Neural cell (in vitro differentiated cells): ENCODE measurements around the gene SRGAP3. TPM values are rescaled to one million over a fixed set of nuclear protein-coding genes. Genes with fewer than 3 reads are reported as not detected.

Experiments
- H2AFZ ChIP-seq: fragments of 200-600, 300-800 bp; sonication (generic), shearing (Covaris generic); 2 replicates; pipeline ENCODE4 v1.6.0; 2014; ENCODE audit warnings: low read depth, mild to moderate bottlenecking, antibody characterized with exemption, low read length, moderate library complexity
- H3F3A ChIP-seq: fragments of 200-600 bp; shearing (Covaris generic); 2 replicates; pipeline ENCODE4 v1.6.1; 2016; ENCODE audit warnings: mild to moderate bottlenecking, moderate library complexity, mixed read lengths, antibody characterized with exemption, low read length; ENCODE audit not compliant: insufficient read depth, poor library complexity, severe bottlenecking
- H3K27ac ChIP-seq: fragments of 200-600, 300-800 bp; sonication (generic), shearing (Covaris generic); 2 replicates; pipeline ENCODE4 v1.5.1; 2014; ENCODE audit warnings: mild to moderate bottlenecking, low read length, moderate library complexity
- H3K27me3 ChIP-seq: fragments of 300-800, 200-600 bp; sonication (generic), shearing (Covaris generic); 2 replicates; pipeline ENCODE4 v1.6.0; 2014; ENCODE audit warnings: mild to moderate bottlenecking, low read depth, low read length, moderate library complexity; ENCODE audit not compliant: insufficient read depth
- H3K36me3 ChIP-seq: fragments of 300-800, 200-600 bp; sonication (generic), shearing (Covaris generic); 2 replicates; pipeline ENCODE4 v1.5.1; 2014; ENCODE audit warnings: mild to moderate bottlenecking, antibody characterized with exemption, low read length, moderate library complexity; ENCODE audit not compliant: insufficient read depth
- H3K4me2 ChIP-seq: fragments of 300-800, 200-600 bp; sonication (generic), shearing (Covaris generic); 2 replicates; pipeline ENCODE4 v1.6.0; 2014; ENCODE audit warnings: mild to moderate bottlenecking, low read length
- H3K4me3 ChIP-seq: fragments of 300-800, 200-600 bp; sonication (generic), shearing (Covaris generic); 2 replicates; pipeline ENCODE4 v1.5.1; 2014; ENCODE audit warnings: mild to moderate bottlenecking, low read length, moderate library complexity
- H3K79me2 ChIP-seq: fragments of 200-600 bp; shearing (Covaris generic); replicated peaks from 2 replicates; pipeline ENCODE4 v1.6.0; 2014; ENCODE audit warnings: mild to moderate bottlenecking, low read length, moderate library complexity; ENCODE audit not compliant: insufficient read depth
- H3K9ac ChIP-seq: fragments of 300-800, 200-600 bp; sonication (generic), shearing (Covaris generic); 2 replicates; pipeline ENCODE4 v1.6.1; 2016; ENCODE audit warnings: mild to moderate bottlenecking, low read length, mixed read lengths
- H3K9me2 ChIP-seq: fragments of 200-600 bp; shearing (Covaris generic); 2 replicates; pipeline ENCODE4 v1.6.1; 2016; ENCODE audit warnings: mild to moderate bottlenecking, low read length, mixed read lengths; ENCODE audit not compliant: insufficient read depth
- H3K9me3 ChIP-seq: fragments of 200-600, 300-800 bp; sonication (generic), shearing (Covaris generic); 2 replicates; pipeline ENCODE4 v1.6.1; 2016; ENCODE audit warnings: mild to moderate bottlenecking, mixed run types, low read length, moderate library complexity, mixed read lengths
- H4K20me1 ChIP-seq: fragments of 200-600 bp; shearing (Covaris generic); 2 replicates; pipeline ENCODE4 v1.6.1; 2016; ENCODE audit warnings: mild to moderate bottlenecking, mixed run types; ENCODE audit not compliant: insufficient read depth
- CTCF ChIP-seq: fragments of 450-650 bp; IDR thresholded peaks from 2 replicates; pipeline ENCODE4 v1.5.1; 2014; ENCODE audit warnings: antibody characterized with exemption, mild to moderate bottlenecking, moderate library complexity; ENCODE audit not compliant: poor library complexity, severe bottlenecking
- EP300 ChIP-seq: fragments of 450-650 bp; conservative IDR thresholded peaks from 2 replicates; pipeline ENCODE4 v1.6.1; 2014; ENCODE audit warnings: antibody characterized with exemption, mild to moderate bottlenecking, moderate library complexity; ENCODE audit not compliant: poor library complexity, severe bottlenecking
- EZH2 ChIP-seq: fragments of 200-600, 300-800 bp; shearing (Covaris generic), sonication (generic); IDR thresholded peaks from 2 replicates; pipeline ENCODE4 v1.6.1; 2014; ENCODE audit warnings: antibody characterized with exemption, low read length, borderline replicate concordance, mild to moderate bottlenecking; ENCODE audit not compliant: insufficient read depth, poor library complexity, severe bottlenecking
- MXI1 ChIP-seq: fragments of 450-650 bp; conservative IDR thresholded peaks from 2 replicates; pipeline ENCODE4 v1.6.1; 2014; ENCODE audit warnings: antibody characterized with exemption, mild to moderate bottlenecking; ENCODE audit not compliant: poor library complexity, severe bottlenecking
- POLR2AphosphoS5 ChIP-seq: IDR thresholded peaks from 2 replicates; pipeline ENCODE4 v1.6.1; 2012
- RAD21 ChIP-seq: fragments of 450-650 bp; conservative IDR thresholded peaks from 2 replicates; pipeline ENCODE4 v1.6.1; 2014; ENCODE audit warnings: antibody characterized with exemption, mild to moderate bottlenecking, moderate library complexity
- SMC3 ChIP-seq: fragments of 450-650 bp; conservative IDR thresholded peaks from 2 replicates; pipeline ENCODE4 v1.6.1; 2014; ENCODE audit warnings: antibody characterized with exemption, mild to moderate bottlenecking, moderate library complexity; ENCODE audit not compliant: poor library complexity
- TAF1 ChIP-seq: IDR thresholded peaks from 2 replicates; pipeline ENCODE4 v1.6.1; 2012; ENCODE audit warnings: low read depth
- polyA plus RNA-seq: library from polyadenylated mRNA; depleted of rRNA; stranded (reverse); fragments of >200 nt; gene quantifications from 2 replicates; pipeline ENCODE4 v1.2.3, GENCODE V29; 2014
- TF ChIP-seq, protein P1 (sequence below): IDR thresholded peaks from 2 replicates; pipeline ENCODE4 v1.6.1; 2012; ENCODE audit warnings: borderline replicate concordance

SRGAP3 gene
- polyA plus RNA-seq, 1 donor from 2014 or later: 31.5 TPM

GRCh38 chr3:9081184-9081818 lies 168.1 kb downstream of the SRGAP3 start:
- Histone ChIP-seq H3K4me2 (no peak overlapping the region), H3F3A (no peaks in the 10 kb centered on the region), H3K4me3 (no peak overlapping the region), H3K9me3 (no peaks in the 10 kb centered on the region), H3K79me2 (peaks cover 5% of the 10 kb centered on the region), H4K20me1 (no peaks in the 10 kb centered on the region), H3K9ac (no peak overlapping the region), H3K27ac (no peak overlapping the region), H3K9me2 (no peaks in the 10 kb centered on the region), H2AFZ (no peak overlapping the region), H3K36me3 (no peaks in the 10 kb centered on the region), H3K27me3 (no peaks in the 10 kb centered on the region)
- TF ChIP-seq RAD21 (no peak), SMC3 (no peak), POLR2AphosphoS5 (no peak), EZH2 (no peak), EP300 (no peak), CTCF (no peak), TAF1 (no peak), MXI1 (no peak)
- TF ChIP-seq, protein P1, sequence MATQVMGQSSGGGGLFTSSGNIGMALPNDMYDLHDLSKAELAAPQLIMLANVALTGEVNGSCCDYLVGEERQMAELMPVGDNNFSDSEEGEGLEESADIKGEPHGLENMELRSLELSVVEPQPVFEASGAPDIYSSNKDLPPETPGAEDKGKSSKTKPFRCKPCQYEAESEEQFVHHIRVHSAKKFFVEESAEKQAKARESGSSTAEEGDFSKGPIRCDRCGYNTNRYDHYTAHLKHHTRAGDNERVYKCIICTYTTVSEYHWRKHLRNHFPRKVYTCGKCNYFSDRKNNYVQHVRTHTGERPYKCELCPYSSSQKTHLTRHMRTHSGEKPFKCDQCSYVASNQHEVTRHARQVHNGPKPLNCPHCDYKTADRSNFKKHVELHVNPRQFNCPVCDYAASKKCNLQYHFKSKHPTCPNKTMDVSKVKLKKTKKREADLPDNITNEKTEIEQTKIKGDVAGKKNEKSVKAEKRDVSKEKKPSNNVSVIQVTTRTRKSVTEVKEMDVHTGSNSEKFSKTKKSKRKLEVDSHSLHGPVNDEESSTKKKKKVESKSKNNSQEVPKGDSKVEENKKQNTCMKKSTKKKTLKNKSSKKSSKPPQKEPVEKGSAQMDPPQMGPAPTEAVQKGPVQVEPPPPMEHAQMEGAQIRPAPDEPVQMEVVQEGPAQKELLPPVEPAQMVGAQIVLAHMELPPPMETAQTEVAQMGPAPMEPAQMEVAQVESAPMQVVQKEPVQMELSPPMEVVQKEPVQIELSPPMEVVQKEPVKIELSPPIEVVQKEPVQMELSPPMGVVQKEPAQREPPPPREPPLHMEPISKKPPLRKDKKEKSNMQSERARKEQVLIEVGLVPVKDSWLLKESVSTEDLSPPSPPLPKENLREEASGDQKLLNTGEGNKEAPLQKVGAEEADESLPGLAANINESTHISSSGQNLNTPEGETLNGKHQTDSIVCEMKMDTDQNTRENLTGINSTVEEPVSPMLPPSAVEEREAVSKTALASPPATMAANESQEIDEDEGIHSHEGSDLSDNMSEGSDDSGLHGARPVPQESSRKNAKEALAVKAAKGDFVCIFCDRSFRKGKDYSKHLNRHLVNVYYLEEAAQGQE: no peak

GRCh38 chr3:9080163-9080562 lies 169.3 kb downstream of the SRGAP3 start:
- H3K27ac ChIP-seq: no peak overlapping the region
- H3F3A ChIP-seq: no peaks in the 10 kb centered on the region
- H2AFZ ChIP-seq: no peak overlapping the region
- no peaks in the 10 kb centered on the region for H3K36me3 ChIP-seq
- H4K20me1 ChIP-seq: no peaks in the 10 kb centered on the region
- H3K9me2 ChIP-seq: no peaks in the 10 kb centered on the region
- no peaks in the 10 kb centered on the region for H3K79me2 ChIP-seq
- TF ChIP-seq CTCF (no peak), RAD21 (no peak), EP300 (no peak), SMC3 (no peak), POLR2AphosphoS5 (no peak), MXI1 (no peak), TAF1 (no peak), EZH2 (no peak)
- TF ChIP-seq, protein P1: no peak
- no peak overlapping the region for H3K9ac ChIP-seq
- H3K9me3 ChIP-seq: no peaks in the 10 kb centered on the region
- H3K4me2 ChIP-seq: no peak overlapping the region
- H3K27me3 ChIP-seq: no peaks in the 10 kb centered on the region
- H3K4me3 ChIP-seq: no peak overlapping the region
